Testis (tissue), 3 donors: ENCODE measurements around the gene NTM. TPM values are rescaled to one million over a fixed set of nuclear protein-coding genes. Genes with fewer than 3 reads are reported as not detected.
"Not testable (repeated sequence)": the region's sequence is repeated elsewhere in the genome, so short reads cannot be mapped to it uniquely, and the experiment has no call there.

Experiments
- DNase-seq: peaks from one replicate; pipeline ENCODE4 v3.0.0-alpha.2; 2019
- H3K27ac ChIP-seq, 2 donors: fragments of 200-600 bp; sonication (generic); one replicate each; pipeline ENCODE4 v1.5.1; 2019
- H3K27me3 ChIP-seq: fragments of 200-600 bp; sonication (generic); one replicate; pipeline ENCODE4 v1.5.1; 2019
- H3K36me3 ChIP-seq: fragments of 200-600 bp; sonication (generic); one replicate; pipeline ENCODE4 v1.5.1; 2017; ENCODE audit warnings: low read depth; ENCODE audit errors: missing control alignments
- H3K4me1 ChIP-seq: fragments of 200-600 bp; sonication (generic); one replicate; pipeline ENCODE4 v1.5.1; 2019
- H3K4me3 ChIP-seq, 2 donors: fragments of 200-600 bp; sonication (generic); one replicate each; pipeline ENCODE4 v1.5.1; 2017 to 2019
- H3K9me3 ChIP-seq: fragments of 200-600 bp; sonication (generic); one replicate; pipeline ENCODE4 v1.5.1; 2017
- CTCF ChIP-seq, 3 experiments: fragments of 450-650 bp in 2 of 3; fragments of 200-600 bp in 1 of 3; sonication (generic) in 1 of 3; IDR thresholded peaks; one replicate each; pipeline ENCODE4 v1.5.1; 2016 to 2019; ENCODE audit warnings: antibody characterized with exemption in 3 of 3, mild to moderate bottlenecking in 2 of 3, moderate library complexity in 1 of 3
- POLR2A ChIP-seq: fragments of 450-650 bp; IDR thresholded peaks from one replicate; pipeline ENCODE4 v1.6.1; 2017; ENCODE audit warnings: antibody characterized with exemption, mild to moderate bottlenecking, moderate library complexity
- WGBS, 2 donors: methylation state at CpG; one replicate each; pipeline ENCODE4 v1.1.5; 2018; 5-methylcytosine and 5-hydroxymethylcytosine counted together
- intact Hi-C: fragments of 100-400 bp; cut with DNase I; formaldehyde crosslinking; loops from one replicate; pipeline ENCODE4 v1.15.1; 2023; ENCODE audit warnings: low total_unique reads
- polyA plus RNA-seq: library from polyadenylated mRNA; stranded (reverse); fragments of 350-450 nt; fragmentation: Illumina TruSeq; extraction: RNeasy Lipid Tissue Mini Kit (QIAGEN cat#74804); gene quantifications from one replicate; pipeline ENCODE4 v1.2.3, GENCODE V29; 2014; ENCODE audit warnings: low read depth, low replicate concordance; ENCODE audit not compliant: insufficient read depth
- small RNA-seq, 2 donors: library from RNA; depleted of rRNA; stranded (forward); fragments of <200 nt; gene quantifications; one replicate each; pipeline ENCODE3, GENCODE V24; 2016
- total RNA-seq, 2 donors: library from RNA; depleted of rRNA; stranded (reverse); fragments of >200 nt; gene quantifications; one replicate each; pipeline ENCODE4 v1.2.3, GENCODE V29; 2016

Gene NTM
- total and polyA plus RNA-seq, 3 donors from 2014 or later, result 1.7 to 4.5 (median 1.8) TPM

- WGBS, 2 donors, result 85 to 91% methylated on average over 3 of the region's 3 CpGs
- no peak for TF ChIP-seq POLR2A
- no peak for TF ChIP-seq CTCF (IDR thresholded peaks at IDR 0.05)
- intact Hi-C loops, result no loop called here
- DNase-seq, result no peak
- Histone ChIP-seq H3K27ac (no peak overlapping the region), H3K36me3 (no peaks in the 10 kb centered on the region), H3K9me3 (no peaks in the 10 kb centered on the region), H3K27me3 (no peaks in the 10 kb centered on the region), H3K4me1 (no peaks in the 10 kb centered on the region), H3K4me3 (no peak overlapping the region)
Observed at GRCh38 chr11:132367293-132367692, 996.9 kb downstream of the NTM start.

GRCh38 chr11:132370114-132370513, 999.7 kb downstream of the NTM start:
- H3K27ac ChIP-seq, H3K9me3 ChIP-seq, H3K4me1 ChIP-seq, intact Hi-C loops, DNase-seq, H3K27me3 ChIP-seq, H3K4me3 ChIP-seq, H3K36me3 ChIP-seq: not testable (repeated sequence)

GRCh38 chr11:132373405-132374143, 1003.2 kb downstream of the NTM start:
- H3K4me1 ChIP-seq, result no peaks in the 10 kb centered on the region
- no peak for TF ChIP-seq POLR2A
- TF ChIP-seq CTCF (IDR thresholded peaks at IDR 0.05), result no peak
- DNase-seq, result no peak
- H3K4me3 ChIP-seq, result no peak overlapping the region
- no peaks in the 10 kb centered on the region for H3K36me3 ChIP-seq
- H3K9me3 ChIP-seq, result no peaks in the 10 kb centered on the region
- intact Hi-C loops, result no loop called here
- WGBS, 2 donors, result 85 to 86% methylated on average over 4 of the region's 4 CpGs
- H3K27me3 ChIP-seq, result no peaks in the 10 kb centered on the region
- H3K27ac ChIP-seq, result no peak overlapping the region

- no peak for DNase-seq
- intact Hi-C loops, result no loop called here
- H3K27me3 ChIP-seq, result no peaks in the 10 kb centered on the region
- no peaks in the 10 kb centered on the region for H3K4me1 ChIP-seq
- no peaks in the 10 kb centered on the region for H3K36me3 ChIP-seq
- H3K4me3 ChIP-seq, result no peak overlapping the region
- TF ChIP-seq CTCF (IDR thresholded peaks at IDR 0.05) (no peak), POLR2A (no peak)
- 83 to 89% methylated on average over 3 of the region's 3 CpGs for WGBS, 2 donors
- H3K9me3 ChIP-seq, result no peaks in the 10 kb centered on the region
- no peak overlapping the region for H3K27ac ChIP-seq
Observed at GRCh38 chr11:132379540-132379939, 1009.1 kb downstream of the NTM start.

Small RNA genes lying within 50 kb of the gene (small RNA-seq; reads per million reads assigned to genes)
- gene RNU6ATAC12P, result 0 reads per million in 2 donors
